ENCODE results near the gene FAM89A.

FAM89A gene

DNA sequence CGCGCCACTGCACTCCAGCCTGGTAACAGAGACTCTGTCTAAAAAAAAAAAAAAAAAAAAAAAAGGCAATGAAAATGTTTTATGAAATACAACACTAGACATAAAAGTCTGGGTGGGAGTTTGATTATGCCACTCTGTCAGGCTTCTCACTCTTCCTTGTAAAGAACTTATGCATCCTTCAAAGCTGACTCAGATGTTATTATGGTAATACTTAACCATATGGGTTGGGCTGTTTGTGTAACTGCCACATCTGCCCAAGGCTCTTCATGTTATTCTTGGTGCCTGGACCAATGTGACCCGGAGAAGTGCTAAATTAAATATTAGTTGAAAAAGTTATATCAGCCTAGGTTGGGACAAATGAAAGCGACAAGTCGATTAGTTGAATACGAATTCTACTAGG lies 23.8 kb downstream of the FAM89A start:
- Histone ChIP-seq H3K79me2 (ENCODE audit: low read length) (no peaks in the 10 kb centered on the region), H3K27ac (ENCODE audit: low read length) (no peak overlapping the region), H3K4me2 (ENCODE audit: low read depth, low read length) (no peak overlapping the region), H2AFZ (ENCODE audit: low read length) (no peak overlapping the region), H3K9me2 (replicated peaks; ENCODE audit: insufficient read depth, low read length) (no peaks in the 10 kb centered on the region), H3K27me3 (replicated peaks; ENCODE audit: insufficient read depth, low read length) (no peaks in the 10 kb centered on the region), H3K36me3 (replicated peaks; ENCODE audit: insufficient read depth, low read length) (no peaks in the 10 kb centered on the region), H4K20me1 (ENCODE audit: insufficient read depth, low read length) (no peaks in the 10 kb centered on the region), H3K9me3 (replicated peaks; ENCODE audit: insufficient read depth, low read length) (no peaks in the 10 kb centered on the region), H3K9ac (ENCODE audit: low read length) (no peak overlapping the region), H3F3A (ENCODE audit: insufficient read depth, low read length) (no peaks in the 10 kb centered on the region), H3K4me1 (ENCODE audit: low read length) (no peaks in the 10 kb centered on the region), H3K4me3 (ENCODE audit: low read length) (no peak overlapping the region)
- DNase-seq: no peak
- TF ChIP-seq CTCF (IDR thresholded peaks at IDR 0.05; ENCODE audit: low read length) (no peak), EZH2 (optimal IDR thresholded peaks at IDR 0.05; ENCODE audit: low read depth, low read length) (no peak), EZH2phosphoT487 (IDR thresholded peaks at IDR 0.05; ENCODE audit: low read length) (no peak)

GRCh38 chr1:231013391-231014015 lies 26.6 kb downstream of the FAM89A start:
- no peaks in the 10 kb centered on the region for H3K9me2 ChIP-seq (replicated peaks; ENCODE audit: insufficient read depth, low read length)
- H4K20me1 ChIP-seq (ENCODE audit: insufficient read depth, low read length): no peaks in the 10 kb centered on the region
- H3K27ac ChIP-seq (ENCODE audit: low read length): no peak overlapping the region
- no peaks in the 10 kb centered on the region for H3K27me3 ChIP-seq (replicated peaks; ENCODE audit: insufficient read depth, low read length)
- no peak overlapping the region for H3K4me3 ChIP-seq (ENCODE audit: low read length)
- H3K79me2 ChIP-seq (ENCODE audit: low read length): no peaks in the 10 kb centered on the region
- no peak for DNase-seq
- no peaks in the 10 kb centered on the region for H3K4me1 ChIP-seq (ENCODE audit: low read length)
- TF ChIP-seq EZH2phosphoT487 (IDR thresholded peaks at IDR 0.05; ENCODE audit: low read length) (no peak), EZH2 (optimal IDR thresholded peaks at IDR 0.05; ENCODE audit: low read depth, low read length) (no peak), CTCF (IDR thresholded peaks at IDR 0.05; ENCODE audit: low read length) (no peak)
- H3K9ac ChIP-seq (ENCODE audit: low read length): no peak overlapping the region
- no peaks in the 10 kb centered on the region for H3K9me3 ChIP-seq (replicated peaks; ENCODE audit: insufficient read depth, low read length)
- no peaks in the 10 kb centered on the region for H3K36me3 ChIP-seq (replicated peaks; ENCODE audit: insufficient read depth, low read length)
- H2AFZ ChIP-seq (ENCODE audit: low read length): no peak overlapping the region
- H3F3A ChIP-seq (ENCODE audit: insufficient read depth, low read length): no peaks in the 10 kb centered on the region
- no peak overlapping the region for H3K4me2 ChIP-seq (ENCODE audit: low read depth, low read length)

GRCh38 chr1:231011963-231012362 lies 28.1 kb downstream of the FAM89A start:
- no peaks in the 10 kb centered on the region for H4K20me1 ChIP-seq (ENCODE audit: insufficient read depth, low read length)
- no peak overlapping the region for H3K9ac ChIP-seq (ENCODE audit: low read length)
- H2AFZ ChIP-seq (ENCODE audit: low read length): no peak overlapping the region
- no peaks in the 10 kb centered on the region for H3F3A ChIP-seq (ENCODE audit: insufficient read depth, low read length)
- H3K4me2 ChIP-seq (ENCODE audit: low read depth, low read length): no peak overlapping the region
- H3K4me1 ChIP-seq (ENCODE audit: low read length): no peaks in the 10 kb centered on the region
- H3K36me3 ChIP-seq (replicated peaks; ENCODE audit: insufficient read depth, low read length): no peaks in the 10 kb centered on the region
- no peaks in the 10 kb centered on the region for H3K27me3 ChIP-seq (replicated peaks; ENCODE audit: insufficient read depth, low read length)
- TF ChIP-seq EZH2 (optimal IDR thresholded peaks at IDR 0.05; ENCODE audit: low read depth, low read length): no peak
- TF ChIP-seq CTCF (IDR thresholded peaks at IDR 0.05; ENCODE audit: low read length): no peak
- TF ChIP-seq EZH2phosphoT487 (IDR thresholded peaks at IDR 0.05; ENCODE audit: low read length): no peak
- no peak overlapping the region for H3K27ac ChIP-seq (ENCODE audit: low read length)
- H3K9me3 ChIP-seq (replicated peaks; ENCODE audit: insufficient read depth, low read length): no peaks in the 10 kb centered on the region
- H3K79me2 ChIP-seq (ENCODE audit: low read length): no peaks in the 10 kb centered on the region
- DNase-seq: no peak
- H3K4me3 ChIP-seq (ENCODE audit: low read length): no peak overlapping the region
- H3K9me2 ChIP-seq (replicated peaks; ENCODE audit: insufficient read depth, low read length): no peaks in the 10 kb centered on the region

Data from MM.1S (cell line).